Heart left ventricle (tissue), 16 donors: ENCODE data around the gene ASIC3. TPM values are rescaled to one million over a fixed set of nuclear protein-coding genes. Genes with fewer than 3 reads are reported as not detected.

Experiments
- ATAC-seq, 4 donors: fragments of 200-7000 bp; cut with Tn5 transposase; one replicate each; pipeline ENCODE4 v1.9.1; 2020 to 2022; ENCODE audit warnings: moderate library complexity in 4 of 4, mild to moderate bottlenecking in 3 of 4, moderate number of reproducible peaks in 1 of 4
- DNase-seq, 5 donors: peaks; one replicate each; pipeline ENCODE4 v3.0.0-alpha.2; 2020
- H3K27ac ChIP-seq, 12 donors: fragments of 200-600 bp; sonication (generic) in 4 of 12; one replicate each; pipeline versions ENCODE4 v1.5.0 to v1.8.0; 2016 to 2022; ENCODE audit warnings: mild to moderate bottlenecking in 2 of 12
- H3K27me3 ChIP-seq, 9 donors: fragments of 200-600 bp; sonication (generic) in 2 of 9; one replicate each; pipeline versions ENCODE4 v1.5.1 to v1.8.0; 2016 to 2022; ENCODE audit warnings: mild to moderate bottlenecking in 3 of 9
- H3K36me3 ChIP-seq, 9 donors: fragments of 200-600 bp; sonication (generic) in 2 of 9; one replicate each; pipeline versions ENCODE4 v1.5.0 to v1.8.0; 2018 to 2022; ENCODE audit warnings: mild to moderate bottlenecking in 2 of 9
- H3K4me1 ChIP-seq, 12 donors: fragments of 200-600 bp; sonication (generic) in 4 of 12; one replicate each; pipeline versions ENCODE4 v1.5.0 to v1.8.0; 2016 to 2022; ENCODE audit warnings: mild to moderate bottlenecking in 3 of 12
- H3K4me3 ChIP-seq, 12 donors: fragments of 200-600 bp; sonication (generic) in 4 of 12; one replicate each; pipeline versions ENCODE4 v1.5.0 to v1.8.0; 2017 to 2022; ENCODE audit warnings: mild to moderate bottlenecking in 9 of 12, moderate library complexity in 4 of 12
- H3K9me3 ChIP-seq, 12 donors: fragments of 200-600 bp; sonication (generic) in 4 of 12; one replicate each; pipeline versions ENCODE4 v1.5.0 to v1.8.0; 2016 to 2022; ENCODE audit warnings: mild to moderate bottlenecking in 1 of 12
- CTCF ChIP-seq, 12 donors: fragments of 200-600 bp; sonication (generic) in 4 of 12; IDR thresholded peaks; one replicate each; pipeline versions ENCODE4 v1.5.0 to v1.8.0; 2018 to 2022; ENCODE audit warnings: antibody characterized with exemption in 12 of 12, mild to moderate bottlenecking in 5 of 12
- POLR2A ChIP-seq, 2 donors: fragments of 450-650 bp; IDR thresholded peaks; one replicate each; pipeline ENCODE4 v1.6.1; 2017; ENCODE audit warnings: antibody characterized with exemption in 2 of 2, mild to moderate bottlenecking in 2 of 2, moderate library complexity in 2 of 2
- WGBS, 4 donors: extraction: QIAGEN DNeasy Blood & Tissue Kit in 2 of 4; methylation state at CpG; one replicate each; pipeline versions ENCODE4 v1.1.5 to v1.1.7; 2013 to 2018; 5-methylcytosine and 5-hydroxymethylcytosine counted together
- intact Hi-C, 10 donors: fragments of 100-400 bp; cut with DNase I; formaldehyde crosslinking; loops; one replicate each; pipeline versions ENCODE4 v1.11.1 to v1.14.2; 2022
- long read RNA-seq, 3 donors: library from polyadenylated mRNA; unstranded; transcript quantifications; one replicate each; pipeline ENCODE4 v2.0.0, GENCODE V29; 2020 to 2021
- polyA plus RNA-seq, 2 donors: library from polyadenylated mRNA; stranded (reverse); fragments of 200-250 nt; gene quantifications; one replicate each; pipeline ENCODE4 v1.2.3, GENCODE V29; 2013
- total RNA-seq, 9 donors: library from RNA; depleted of rRNA in 2 of 9; stranded (reverse); fragments of >200 nt in 2 of 9; fragmentation: NEBNext Ultra II Directional in 3 of 9; extraction: Animal tissue kit (Norgen Biotek cat#: 25700) in 3 of 9; gene quantifications; one replicate each; pipeline versions ENCODE4 v1.1.0 to v1.2.4, GENCODE V29; 2016 to 2023
- donor health status: ischemic (EF 13 %, LVEDD 7.1; RV severe dilation, severe dysfunction).
- donor health status: healthy with polysubstance abuse.
- donor health status: DM: no; HTN: yes; CAD: no.
- donor health status: DM: no; HTN: no; CAD: no.
- donor health status: ischemic (EF 25% LVEDD 6.9; RV normal size, moderate dysfunction).
- donor health status: ischemic (EF 25% LVEDD 5.7; RV mildly dilated, moderate dysfunction).
- donor health status: healthy.
- donor health status: DM: yes; HTN: yes; CAD: no.
- donor health status: ischemic (EF 35%, LVEDD 5.7; RV mildly dilated, moderate dysfunction).
- donor health status: nonischemic (EF 11% LVEDD 7.7; RV severe dilation, severe dysfunction).
- donor health status: DM: yes; HTN: yes; CAD: no.
- donor health status: PGD.
- donor health status: ischemic (EF 29% LVEDD 5.4; RV normal size, mild dysfunction).
- donor health status: nonischemic (EF 23%, LVEDD 6.1; RV moderate dilation, normal function).

The ASIC3 gene
- total RNA-seq, result 1 to 10 TPM; 2.7 to 8.2 (median 4.8) TPM
- 10 to 100 TPM in 1 of 2 donors, 1 to 10 TPM in 1; 2.8 to 12.9 TPM for polyA plus RNA-seq
- long read RNA-seq, donor 1, partial matches to known transcripts, result 2 of 4 reads
- long read RNA-seq, donor 1, other reads (novel, unspliced or antisense), result 0 of 4 reads
- long read RNA-seq, donor 2, partial matches to known transcripts, result 0 of 10 reads
- long read RNA-seq, donor 2, other reads (novel, unspliced or antisense), result 9 of 10 reads
- long read RNA-seq, donor 3, partial matches to known transcripts, result 1 of 2 reads
- long read RNA-seq, donor 3, other reads (novel, unspliced or antisense), result 1 of 2 reads

GRCh38 chr7:151047976-151048815, at the start of gene ASIC3:
ASIC3 (plus strand) TSS chr7:151048531; CDS start chr7:151048886, 355 bp downstream.
- Histone ChIP-seq H3K9me3 (no peaks in the 10 kb centered on the region), H3K4me1 (peaks cover 0 to 17% (median 9%) of the 10 kb centered on the region in 12 donors), H3K27me3 (peaks cover 0 to 3% (median 0%) of the 10 kb centered on the region in 9 donors), H3K36me3 (peaks cover 0 to 24% (median 7%) of the 10 kb centered on the region in 9 donors), H3K27ac (no peak within 1 kb of the TSS), H3K4me3 (no peak within 1 kb of the TSS)
- no peak for TF ChIP-seq CTCF (IDR thresholded peaks at IDR 0.05)
- TF ChIP-seq POLR2A (IDR thresholded peaks at IDR 0.05), result no peak
- no peak for DNase-seq
- ATAC-seq, result no peak
- WGBS, 4 donors, result 72 to 79% (median 76%) methylated on average over 18 to 22 of the region's 22 CpGs
- intact Hi-C loops, result no loop called here

DNA sequence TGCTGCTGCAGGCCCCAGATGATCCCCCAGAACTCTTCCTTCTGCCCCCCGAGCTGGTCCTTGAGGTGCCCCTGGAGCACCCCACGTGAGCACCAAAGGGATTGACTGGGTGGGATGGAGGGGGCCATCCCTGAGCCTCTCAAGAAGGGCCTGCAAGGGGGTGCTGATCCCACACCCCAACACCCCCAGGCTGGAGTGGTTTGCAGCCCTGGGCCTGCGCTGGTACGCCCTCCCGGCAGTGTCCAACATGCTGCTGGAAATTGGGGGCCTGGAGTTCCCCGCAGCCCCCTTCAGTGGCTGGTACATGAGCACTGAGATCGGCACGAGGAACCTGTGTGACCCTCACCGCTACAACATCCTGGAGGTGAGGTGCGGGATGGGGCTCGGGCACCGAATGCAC, 49.3 kb upstream of the ASIC3 start:
- peaks cover 0 to 25% (median 10%) of the 10 kb centered on the region in 12 donors for H3K4me1 ChIP-seq
- H3K4me3 ChIP-seq, result no peak overlapping the region
- H3K27me3 ChIP-seq, result no peaks in the 10 kb centered on the region
- 93 to 97% (median 95%) methylated on average over 7 to 12 of the region's 12 CpGs for WGBS, 4 donors
- no peak overlapping the region for H3K27ac ChIP-seq
- DNase-seq (peak in 2 of 5 donors; percentile 18 to 51), ATAC-seq (no peak)
- peaks cover 0 to 38% (median 18%) of the 10 kb centered on the region in 9 donors for H3K36me3 ChIP-seq
- H3K9me3 ChIP-seq, result no peaks in the 10 kb centered on the region
- TF ChIP-seq CTCF (IDR thresholded peaks at IDR 0.05) (no peak), POLR2A (IDR thresholded peaks at IDR 0.05) (no peak)
- intact Hi-C loops, result no loop called here

- TF ChIP-seq POLR2A (IDR thresholded peaks at IDR 0.05) (no peak), CTCF (IDR thresholded peaks at IDR 0.05) (no peak)
- H3K4me1 ChIP-seq, result peaks cover 0 to 19% (median 6%) of the 10 kb centered on the region in 12 donors
- DNase-seq, result no peak
- peaks cover 0 to 41% (median 22%) of the 10 kb centered on the region in 9 donors for H3K36me3 ChIP-seq
- no peak for ATAC-seq
- intact Hi-C loops, result no loop called here
- no peak overlapping the region for H3K4me3 ChIP-seq
- no peak overlapping the region for H3K27ac ChIP-seq
- WGBS, 4 donors, result 87 to 96% (median 95%) methylated on average over 5 of the region's 5 CpGs
- H3K9me3 ChIP-seq, result no peaks in the 10 kb centered on the region
- H3K27me3 ChIP-seq, result no peaks in the 10 kb centered on the region
Measured at GRCh38 chr7:150999497-151000230, 48.7 kb upstream of the ASIC3 start.
